ENCODE measurements around the gene FLVCR2.

DNA sequence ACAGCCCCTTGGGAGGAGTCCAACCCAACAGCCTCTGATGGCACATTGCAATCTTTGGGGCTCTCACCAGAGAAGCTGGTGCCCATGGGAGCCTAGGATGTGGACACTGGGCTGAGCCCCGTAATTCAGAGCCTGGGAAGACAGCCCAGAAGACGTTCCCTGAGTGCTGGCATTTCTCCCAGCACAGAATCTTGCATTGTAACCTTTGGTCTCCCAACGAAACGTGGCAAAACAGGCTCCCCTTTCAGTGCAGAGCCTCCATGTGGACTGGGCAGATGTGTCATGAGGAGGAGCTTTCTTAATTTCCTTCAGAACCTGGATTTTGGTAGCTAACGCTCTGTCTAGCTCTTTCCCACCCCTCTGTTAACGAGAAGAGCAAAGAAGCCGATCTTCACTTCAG, 29.9 kb upstream of the FLVCR2 start:
- TF ChIP-seq, protein P1, sequence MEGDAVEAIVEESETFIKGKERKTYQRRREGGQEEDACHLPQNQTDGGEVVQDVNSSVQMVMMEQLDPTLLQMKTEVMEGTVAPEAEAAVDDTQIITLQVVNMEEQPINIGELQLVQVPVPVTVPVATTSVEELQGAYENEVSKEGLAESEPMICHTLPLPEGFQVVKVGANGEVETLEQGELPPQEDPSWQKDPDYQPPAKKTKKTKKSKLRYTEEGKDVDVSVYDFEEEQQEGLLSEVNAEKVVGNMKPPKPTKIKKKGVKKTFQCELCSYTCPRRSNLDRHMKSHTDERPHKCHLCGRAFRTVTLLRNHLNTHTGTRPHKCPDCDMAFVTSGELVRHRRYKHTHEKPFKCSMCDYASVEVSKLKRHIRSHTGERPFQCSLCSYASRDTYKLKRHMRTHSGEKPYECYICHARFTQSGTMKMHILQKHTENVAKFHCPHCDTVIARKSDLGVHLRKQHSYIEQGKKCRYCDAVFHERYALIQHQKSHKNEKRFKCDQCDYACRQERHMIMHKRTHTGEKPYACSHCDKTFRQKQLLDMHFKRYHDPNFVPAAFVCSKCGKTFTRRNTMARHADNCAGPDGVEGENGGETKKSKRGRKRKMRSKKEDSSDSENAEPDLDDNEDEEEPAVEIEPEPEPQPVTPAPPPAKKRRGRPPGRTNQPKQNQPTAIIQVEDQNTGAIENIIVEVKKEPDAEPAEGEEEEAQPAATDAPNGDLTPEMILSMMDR (tag by site-specific recombination; IDR thresholded peaks at IDR 0.05) = no peak
- TF ChIP-seq ZNF677 (tag by site-specific recombination; IDR thresholded peaks at IDR 0.05) (no peak), KLF9 (tag by site-specific recombination; IDR thresholded peaks at IDR 0.05; ENCODE audit: low read depth) (no peak)

Data from HEK293 (cell line).